NT2/D1 (cell line): ENCODE measurements around the gene AKAP13.

Experiments
- SUZ12 ChIP-seq: IDR thresholded peaks from 2 replicates; pipeline ENCODE4 v1.6.1; 2011; ENCODE audit not compliant: insufficient read length, insufficient read depth; ENCODE audit errors: extremely low read depth
- YY1 ChIP-seq: IDR thresholded peaks from 2 replicates; pipeline ENCODE4 v1.6.1; 2011; ENCODE audit not compliant: insufficient read length, insufficient read depth
- ZNF274 ChIP-seq: IDR thresholded peaks from 2 replicates; pipeline ENCODE4 v1.6.1; 2011; ENCODE audit warnings: mild to moderate bottlenecking, low read depth, low read length

- TF ChIP-seq SUZ12 (no peak), YY1 (no peak), ZNF274 (no peak)
Measured at GRCh38 chr15:85580879-85581278, 200.5 kb downstream of the AKAP13 start.
